ENCODE data around the gene DYRK2.

Gene DYRK2

GRCh38 chr12:67649570-67650387 lies 1.2 kb downstream of the DYRK2 start:
- in situ Hi-C loops (cut with MboI; ENCODE audit: low sequenced_read_pairs) = no loop called here
- peak in 1 of 2 experiments; percentile 41 for DNase-seq (ENCODE audit: low spot score in 2 of 2)
- Histone ChIP-seq H3K36me3 (replicated peaks) (peaks cover 8% of the 10 kb centered on the region), H3K4me3 (peak overlapping the region; percentile 68), H3K9me3 (no peaks in the 10 kb centered on the region), H3K4me1 (peaks cover 7% of the 10 kb centered on the region), H3K27me3 (ENCODE audit: low read depth) (no peaks in the 10 kb centered on the region)

GRCh38 chr12:67650388-67651131 lies 2.0 kb downstream of the DYRK2 start:
- peak in 1 of 2 experiments; percentile 33 for DNase-seq (ENCODE audit: low spot score in 2 of 2)
- Histone ChIP-seq H3K4me1 (peaks cover 7% of the 10 kb centered on the region), H3K36me3 (replicated peaks) (peaks cover 12% of the 10 kb centered on the region), H3K27me3 (ENCODE audit: low read depth) (no peaks in the 10 kb centered on the region), H3K9me3 (no peaks in the 10 kb centered on the region), H3K4me3 (peak overlapping the region; percentile 68)
- in situ Hi-C loops (cut with MboI; ENCODE audit: low sequenced_read_pairs) = no loop called here

DNA sequence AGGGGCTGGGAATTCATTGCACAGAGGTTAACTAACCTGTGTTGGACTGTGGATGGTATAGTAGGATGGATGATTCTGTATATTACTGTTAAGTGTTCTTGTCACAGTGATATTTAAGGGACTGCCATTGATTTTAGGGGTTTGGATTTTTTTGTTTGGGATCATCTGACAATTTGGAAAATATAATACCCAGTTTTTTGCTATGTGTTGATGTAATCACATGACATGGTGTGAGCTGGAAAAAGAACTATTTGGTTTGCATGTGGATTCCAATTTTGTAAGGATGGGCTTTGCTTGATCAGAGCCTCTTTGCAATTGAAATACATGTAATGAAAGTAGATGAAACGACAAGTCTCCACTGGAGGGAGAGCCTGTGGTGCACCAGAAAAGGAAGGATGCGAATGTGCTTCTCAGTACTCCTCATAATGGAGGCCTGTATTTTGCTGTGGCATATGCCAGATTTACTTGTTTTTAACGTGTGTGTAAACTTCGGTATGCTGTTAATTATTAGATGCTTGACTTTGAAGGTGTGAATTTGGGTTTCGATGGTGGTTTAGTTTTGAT lies 2.7 kb downstream of the DYRK2 start:
- in situ Hi-C loops (cut with MboI; ENCODE audit: low sequenced_read_pairs) = no loop called here
- peak overlapping the region; percentile 68 for H3K4me3 ChIP-seq
- H3K9me3 ChIP-seq = no peaks in the 10 kb centered on the region
- no peaks in the 10 kb centered on the region for H3K27me3 ChIP-seq (ENCODE audit: low read depth)
- peaks cover 7% of the 10 kb centered on the region for H3K4me1 ChIP-seq
- H3K36me3 ChIP-seq (replicated peaks) = peaks cover 13% of the 10 kb centered on the region
- DNase-seq (ENCODE audit: low spot score in 2 of 2) = no peak

DNA sequence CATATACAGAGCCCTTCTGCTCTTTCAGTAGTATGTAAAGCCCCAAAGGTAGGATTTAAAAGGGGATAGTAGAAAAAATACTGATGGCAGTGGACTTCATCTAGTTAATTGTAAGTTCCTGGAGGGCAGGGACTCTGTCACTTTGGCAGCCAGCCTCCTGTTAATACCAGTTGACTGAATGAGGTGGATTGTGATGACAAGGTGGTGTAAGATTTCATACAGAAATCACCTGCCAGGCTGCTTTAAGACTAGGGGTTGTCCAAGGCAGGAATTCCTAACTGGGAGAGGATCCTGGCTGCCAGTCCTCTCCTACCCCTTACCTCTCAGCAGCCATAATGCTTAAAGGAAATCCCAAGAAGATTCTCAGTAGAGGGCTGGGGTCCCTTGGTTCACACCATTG lies 7.3 kb downstream of the DYRK2 start:
- Histone ChIP-seq H3K36me3 (replicated peaks) (peaks cover 39% of the 10 kb centered on the region), H3K27me3 (ENCODE audit: low read depth) (no peaks in the 10 kb centered on the region), H3K9me3 (no peaks in the 10 kb centered on the region), H3K4me1 (peaks cover 3% of the 10 kb centered on the region; the same call in 1 of the 2 replicates), H3K4me3 (no peak overlapping the region)
- in situ Hi-C loops (cut with MboI; ENCODE audit: low sequenced_read_pairs) = no loop called here
- no peak for DNase-seq (ENCODE audit: low spot score in 2 of 2)

DNA sequence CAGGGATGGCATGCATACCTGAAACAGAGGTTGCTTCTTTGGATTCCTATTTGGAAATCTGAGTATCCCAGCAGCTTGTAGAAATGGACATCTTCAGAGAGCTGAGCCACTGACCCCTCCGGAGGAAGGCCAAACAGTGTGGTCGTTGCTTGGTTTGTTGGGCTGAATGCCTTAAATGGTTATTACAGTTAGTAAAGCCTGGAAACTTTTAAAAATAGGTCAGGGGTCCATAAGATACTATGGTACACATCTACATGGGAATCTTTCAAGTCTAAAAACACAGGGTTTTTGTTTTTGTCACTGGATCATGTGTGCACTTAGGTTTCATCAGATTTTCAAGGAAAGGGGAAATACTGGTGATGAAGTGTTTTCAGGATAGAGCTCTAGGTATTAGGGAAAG lies 7.7 kb downstream of the DYRK2 start:
- Histone ChIP-seq H3K4me3 (no peak overlapping the region), H3K4me1 (0 out of 2 replicates have a peak, but pooled peaks cover 3% of the 10 kb centered on the region), H3K9me3 (no peaks in the 10 kb centered on the region), H3K36me3 (replicated peaks) (peaks cover 39% of the 10 kb centered on the region), H3K27me3 (ENCODE audit: low read depth) (no peaks in the 10 kb centered on the region)
- in situ Hi-C loops (cut with MboI; ENCODE audit: low sequenced_read_pairs) = no loop called here
- DNase-seq (ENCODE audit: low spot score in 2 of 2) = no peak

GRCh38 chr12:67658486-67658885 lies 9.9 kb downstream of the DYRK2 start:
- Histone ChIP-seq H3K36me3 (replicated peaks) (peaks cover 43% of the 10 kb centered on the region), H3K9me3 (no peaks in the 10 kb centered on the region), H3K27me3 (ENCODE audit: low read depth) (no peaks in the 10 kb centered on the region), H3K4me1 (no peaks in the 10 kb centered on the region), H3K4me3 (no peak overlapping the region)
- DNase-seq (ENCODE audit: low spot score in 2 of 2) = no peak
- in situ Hi-C loops (cut with MboI; ENCODE audit: low sequenced_read_pairs) = no loop called here

- H3K9me3 ChIP-seq = no peaks in the 10 kb centered on the region
- H3K4me3 ChIP-seq = no peak overlapping the region
- H3K27me3 ChIP-seq (ENCODE audit: low read depth) = no peaks in the 10 kb centered on the region
- in situ Hi-C loops (cut with MboI; ENCODE audit: low sequenced_read_pairs) = no loop called here
- no peak for DNase-seq (ENCODE audit: low spot score in 2 of 2)
- H3K36me3 ChIP-seq (replicated peaks) = peaks cover 39% of the 10 kb centered on the region
- H3K4me1 ChIP-seq = no peaks in the 10 kb centered on the region
Observed at GRCh38 chr12:67659292-67659691, 10.7 kb downstream of the DYRK2 start.

DNA sequence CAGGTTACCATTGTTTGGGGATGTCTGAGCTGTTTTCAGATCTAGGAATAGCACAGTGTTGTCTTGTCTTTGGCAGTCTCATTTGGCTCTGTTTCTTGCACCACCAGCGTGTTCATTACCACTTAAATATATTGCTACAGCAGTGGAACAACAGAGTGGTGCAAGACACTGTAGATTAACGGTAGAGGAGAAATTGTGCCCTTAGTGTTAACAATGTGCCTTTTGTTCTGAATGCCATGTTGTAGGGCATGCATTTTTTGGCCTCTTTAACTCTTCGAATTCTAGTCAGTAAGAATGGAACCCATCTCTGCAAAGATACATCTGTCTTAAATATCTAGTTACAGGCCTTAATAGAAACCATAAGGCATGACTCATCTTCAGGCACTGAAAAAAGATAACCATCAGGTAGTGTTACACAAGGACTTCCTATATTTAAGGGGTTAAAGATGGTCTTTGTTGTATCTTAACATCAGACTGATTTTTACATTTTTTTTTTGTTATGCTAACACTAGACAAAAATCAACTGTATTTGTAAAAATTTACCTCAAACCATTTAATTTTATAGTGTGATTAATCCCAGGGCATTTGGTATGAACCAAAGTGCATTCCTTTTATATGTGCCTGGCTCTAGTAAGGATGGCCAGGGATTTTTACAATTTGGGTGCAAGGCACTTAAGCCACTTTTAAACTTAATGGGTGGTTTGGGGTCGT lies 12.9 kb downstream of the DYRK2 start:
- DNase-seq (ENCODE audit: low spot score in 2 of 2) = no peak
- in situ Hi-C loops (cut with MboI; ENCODE audit: low sequenced_read_pairs) = no loop called here
- no peaks in the 10 kb centered on the region for H3K27me3 ChIP-seq (ENCODE audit: low read depth)

GRCh38 chr12:67662910-67663538 lies 14.5 kb downstream of the DYRK2 start:
- Histone ChIP-seq H3K4me3 (no peak overlapping the region), H3K9me3 (no peaks in the 10 kb centered on the region), H3K4me1 (no peaks in the 10 kb centered on the region), H3K36me3 (replicated peaks) (peaks cover 16% of the 10 kb centered on the region), H3K27me3 (ENCODE audit: low read depth) (no peaks in the 10 kb centered on the region)
- DNase-seq (ENCODE audit: low spot score in 2 of 2) = no peak
- in situ Hi-C loops (cut with MboI; ENCODE audit: low sequenced_read_pairs) = no loop called here

More for the DNA sequence above, 12.9 kb downstream of the DYRK2 start:
- Histone ChIP-seq H3K9me3 (no peaks in the 10 kb centered on the region), H3K4me1 (no peaks in the 10 kb centered on the region), H3K4me3 (no peak overlapping the region), H3K36me3 (replicated peaks) (peaks cover 31% of the 10 kb centered on the region)

DNA sequence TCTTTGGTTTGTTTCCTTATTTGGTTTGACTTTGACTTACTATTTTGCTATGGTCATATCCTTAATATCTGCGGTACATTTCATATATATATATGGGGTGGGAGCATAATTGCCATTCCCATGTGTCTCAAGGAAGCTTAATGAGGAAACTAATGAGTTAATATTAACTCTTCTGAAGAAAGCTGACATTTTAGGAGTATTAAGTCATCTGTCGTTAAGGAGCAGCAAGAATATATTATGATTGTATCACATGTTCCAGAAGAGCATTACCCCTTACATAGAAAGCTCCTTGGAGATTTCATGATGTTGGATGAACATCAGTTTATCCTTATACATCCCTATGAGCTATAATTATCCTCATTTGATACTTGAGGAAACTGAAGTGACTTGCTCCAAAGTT lies 15.6 kb downstream of the DYRK2 start:
- H3K4me1 ChIP-seq = no peaks in the 10 kb centered on the region
- H3K4me3 ChIP-seq = no peak overlapping the region
- H3K27me3 ChIP-seq (ENCODE audit: low read depth) = no peaks in the 10 kb centered on the region
- in situ Hi-C loops (cut with MboI; ENCODE audit: low sequenced_read_pairs) = no loop called here
- H3K9me3 ChIP-seq = no peaks in the 10 kb centered on the region
- no peak for DNase-seq (ENCODE audit: low spot score in 2 of 2)
- peaks cover 13% of the 10 kb centered on the region for H3K36me3 ChIP-seq (replicated peaks)

DNA sequence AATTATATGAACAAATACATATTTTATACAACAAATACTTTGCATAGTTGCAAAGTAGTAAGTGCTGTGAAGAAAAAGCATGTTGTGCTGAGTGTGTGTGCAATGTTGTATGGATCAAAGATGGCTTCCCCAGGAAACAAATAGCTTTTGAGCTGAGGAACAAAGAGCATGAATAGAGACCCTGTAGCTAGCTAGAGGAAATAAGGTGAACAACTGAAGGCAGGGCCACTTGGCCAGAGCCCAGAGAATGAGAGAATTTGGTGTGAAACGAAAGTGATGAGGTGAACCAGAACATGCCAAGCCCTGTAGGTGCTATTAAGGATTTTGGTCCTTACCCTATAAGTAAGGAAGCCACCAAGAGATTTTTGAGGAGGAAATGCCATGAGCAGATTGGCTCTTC lies 17.1 kb downstream of the DYRK2 start:
- in situ Hi-C loops (cut with MboI; ENCODE audit: low sequenced_read_pairs) = no loop called here
- H3K9me3 ChIP-seq = no peaks in the 10 kb centered on the region
- no peak overlapping the region for H3K4me3 ChIP-seq
- H3K4me1 ChIP-seq = no peaks in the 10 kb centered on the region
- H3K36me3 ChIP-seq (replicated peaks) = peaks cover 8% of the 10 kb centered on the region
- no peak for DNase-seq (ENCODE audit: low spot score in 2 of 2)
- H3K27me3 ChIP-seq (ENCODE audit: low read depth) = no peaks in the 10 kb centered on the region

- no peak overlapping the region for H3K4me3 ChIP-seq
- H3K9me3 ChIP-seq = no peaks in the 10 kb centered on the region
- H3K4me1 ChIP-seq = no peaks in the 10 kb centered on the region
- H3K27me3 ChIP-seq (ENCODE audit: low read depth) = no peaks in the 10 kb centered on the region
- no peak for DNase-seq (ENCODE audit: low spot score in 2 of 2)
- in situ Hi-C loops (cut with MboI; ENCODE audit: low sequenced_read_pairs) = no loop called here
- peaks cover 4% of the 10 kb centered on the region; the same call in 1 of the 2 replicates for H3K36me3 ChIP-seq (replicated peaks)
Observed at GRCh38 chr12:67666605-67667004, 18.1 kb downstream of the DYRK2 start.

Measured in HAP-1 (cell line).